Muscle of back (tissue), 10 donors: ENCODE measurements around the gene MYO18B. TPM values are rescaled to one million over a fixed set of nuclear protein-coding genes. Genes with fewer than 3 reads are reported as not detected.

Source experiments
- polyA plus RNA-seq, 10 donors: library from polyadenylated mRNA; unstranded; fragments of 120-200 nt; gene quantifications; one replicate each; pipeline ENCODE4 v1.2.1, GENCODE V29; 2013; ENCODE audit not compliant: insufficient read length in 10 of 10

The MYO18B gene
- polyA plus RNA-seq, 10 donors, result 38.9 to 103 (median 74.5) TPM

Other genes starting within 250 kb of the MYO18B start
- 10 to 100 TPM in 1 of 10 donors, 1 to 10 TPM in 9; 6.2 to 14.3 (median 8.1) TPM for gene GRK3, start 177.5 kb upstream of the MYO18B start, polyA plus RNA-seq